OCI-LY1 (cell line): ENCODE data around the gene DEFB113.

Experiments used
- H2AFZ ChIP-seq: fragments of 200-600 bp; sonication (generic), shearing (Covaris generic); 2 replicates; pipeline ENCODE4 v1.6.0; 2014; ENCODE audit warnings: antibody characterized with exemption, mild to moderate bottlenecking, low read length
- H3F3A ChIP-seq: fragments of 200-600 bp; sonication (generic), shearing (Covaris generic); 2 replicates; pipeline ENCODE4 v1.6.0; 2014; ENCODE audit warnings: mild to moderate bottlenecking, antibody characterized with exemption, low read length, moderate library complexity; ENCODE audit not compliant: insufficient read depth
- H3K27ac ChIP-seq: fragments of 200-600 bp; sonication (generic); 2 replicates; pipeline ENCODE4 v1.5.1; 2014; ENCODE audit warnings: low read length, mixed run types, mild to moderate bottlenecking, low read depth; ENCODE audit not compliant: poor library complexity, severe bottlenecking
- H3K27me3 ChIP-seq: fragments of 200-600 bp; sonication (generic); 2 replicates; pipeline ENCODE4 v1.6.0; 2014; ENCODE audit warnings: antibody characterized with exemption, mild to moderate bottlenecking, low read length, moderate library complexity; ENCODE audit not compliant: insufficient read depth
- H3K36me3 ChIP-seq: fragments of 200-600 bp; sonication (generic); 2 replicates; pipeline ENCODE4 v1.6.1; 2014; ENCODE audit warnings: mild to moderate bottlenecking, antibody characterized with exemption, low read length, moderate library complexity, mixed read lengths; ENCODE audit not compliant: insufficient read depth
- H3K4me1 ChIP-seq: fragments of 200-600 bp; sonication (generic); 2 replicates; pipeline ENCODE4 v1.5.1; 2014; ENCODE audit warnings: mild to moderate bottlenecking, low read length, moderate library complexity; ENCODE audit not compliant: insufficient read depth, severe bottlenecking
- H3K4me2 ChIP-seq: fragments of 200-600 bp; sonication (generic), shearing (Covaris generic); 2 replicates; pipeline ENCODE4 v1.6.1; 2014; ENCODE audit warnings: low read length
- H3K4me3 ChIP-seq: fragments of 200-600 bp; sonication (generic); 2 replicates; pipeline ENCODE4 v1.5.1; 2014; ENCODE audit warnings: low read length, low read depth, mild to moderate bottlenecking, mixed read lengths; ENCODE audit not compliant: poor library complexity, severe bottlenecking
- H3K79me2 ChIP-seq: fragments of 200-600 bp; shearing (Covaris generic); 2 replicates; pipeline ENCODE4 v1.6.1; 2016; ENCODE audit warnings: mixed run types, low read length, mixed read lengths; ENCODE audit not compliant: insufficient read depth
- H3K9ac ChIP-seq: fragments of 200-600 bp; sonication (generic), shearing (Covaris generic); 2 replicates; pipeline ENCODE4 v1.6.1; 2014; ENCODE audit warnings: mild to moderate bottlenecking, low read length, mixed read lengths
- H3K9me2 ChIP-seq: fragments of 200-600 bp; sonication (generic), shearing (Covaris generic); 2 replicates; pipeline ENCODE4 v1.6.1; 2014; ENCODE audit warnings: low read depth, mild to moderate bottlenecking, low read length, mixed read lengths
- H3K9me3 ChIP-seq: fragments of 200-600 bp; shearing (Covaris generic); 2 replicates; pipeline ENCODE4 v1.6.1; 2014; ENCODE audit warnings: low read length, mixed read lengths
- H4K20me1 ChIP-seq: fragments of 200-600 bp; sonication (generic), shearing (Covaris generic); 2 replicates; pipeline ENCODE4 v1.6.0; 2016; ENCODE audit warnings: mild to moderate bottlenecking, low read length; ENCODE audit not compliant: insufficient read depth
- EZH2 ChIP-seq: fragments of 200-600 bp; sonication (generic), shearing (Covaris generic); IDR thresholded peaks from 2 replicates; pipeline ENCODE4 v1.8.0; 2017; ENCODE audit warnings: borderline replicate concordance, mixed run types, mild to moderate bottlenecking, antibody characterized with exemption, low read length, moderate library complexity, mixed read lengths
- TF ChIP-seq, protein P1 (sequence below): fragments of 200-600 bp; sonication (generic), shearing (Covaris generic); IDR thresholded peaks from 2 replicates; pipeline ENCODE4 v1.5.1; 2017; ENCODE audit warnings: mild to moderate bottlenecking, antibody characterized with exemption, low read length, moderate library complexity, mixed read lengths

The DEFB113 gene

DNA sequence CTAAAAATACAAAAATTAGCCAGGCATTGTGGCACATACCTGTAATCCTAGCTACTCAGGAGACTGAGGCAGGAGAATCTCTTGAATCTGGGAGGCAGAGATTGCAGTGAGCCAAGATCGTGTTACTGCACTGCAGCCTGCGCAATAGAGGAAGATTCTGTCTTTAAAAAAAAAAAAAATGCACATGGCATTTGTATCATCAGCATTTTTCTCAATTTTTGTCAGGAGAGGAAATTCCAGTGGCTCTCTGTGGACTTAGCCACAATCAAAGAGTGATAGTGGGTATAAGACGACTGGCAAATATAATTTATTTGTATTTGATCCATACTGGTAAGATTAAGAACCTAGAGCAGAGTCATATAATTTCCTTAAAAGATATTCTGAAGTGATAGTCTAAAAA, 34.0 kb downstream of the DEFB113 start:
- TF ChIP-seq EZH2, result no peak
- TF ChIP-seq, protein P1, sequence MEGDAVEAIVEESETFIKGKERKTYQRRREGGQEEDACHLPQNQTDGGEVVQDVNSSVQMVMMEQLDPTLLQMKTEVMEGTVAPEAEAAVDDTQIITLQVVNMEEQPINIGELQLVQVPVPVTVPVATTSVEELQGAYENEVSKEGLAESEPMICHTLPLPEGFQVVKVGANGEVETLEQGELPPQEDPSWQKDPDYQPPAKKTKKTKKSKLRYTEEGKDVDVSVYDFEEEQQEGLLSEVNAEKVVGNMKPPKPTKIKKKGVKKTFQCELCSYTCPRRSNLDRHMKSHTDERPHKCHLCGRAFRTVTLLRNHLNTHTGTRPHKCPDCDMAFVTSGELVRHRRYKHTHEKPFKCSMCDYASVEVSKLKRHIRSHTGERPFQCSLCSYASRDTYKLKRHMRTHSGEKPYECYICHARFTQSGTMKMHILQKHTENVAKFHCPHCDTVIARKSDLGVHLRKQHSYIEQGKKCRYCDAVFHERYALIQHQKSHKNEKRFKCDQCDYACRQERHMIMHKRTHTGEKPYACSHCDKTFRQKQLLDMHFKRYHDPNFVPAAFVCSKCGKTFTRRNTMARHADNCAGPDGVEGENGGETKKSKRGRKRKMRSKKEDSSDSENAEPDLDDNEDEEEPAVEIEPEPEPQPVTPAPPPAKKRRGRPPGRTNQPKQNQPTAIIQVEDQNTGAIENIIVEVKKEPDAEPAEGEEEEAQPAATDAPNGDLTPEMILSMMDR, result no peak
- H3K4me1 ChIP-seq, result no peaks in the 10 kb centered on the region
- H3K9me2 ChIP-seq, result no peaks in the 10 kb centered on the region
- no peaks in the 10 kb centered on the region for H4K20me1 ChIP-seq
- no peaks in the 10 kb centered on the region for H3K9me3 ChIP-seq
- no peak overlapping the region for H3K27ac ChIP-seq
- H3K4me3 ChIP-seq, result no peak overlapping the region
- H3F3A ChIP-seq, result no peaks in the 10 kb centered on the region
- H3K36me3 ChIP-seq, result no peaks in the 10 kb centered on the region
- H2AFZ ChIP-seq, result no peak overlapping the region
- H3K79me2 ChIP-seq, result no peaks in the 10 kb centered on the region
- no peaks in the 10 kb centered on the region for H3K27me3 ChIP-seq
- H3K9ac ChIP-seq, result no peak overlapping the region
- no peak overlapping the region for H3K4me2 ChIP-seq

DNA sequence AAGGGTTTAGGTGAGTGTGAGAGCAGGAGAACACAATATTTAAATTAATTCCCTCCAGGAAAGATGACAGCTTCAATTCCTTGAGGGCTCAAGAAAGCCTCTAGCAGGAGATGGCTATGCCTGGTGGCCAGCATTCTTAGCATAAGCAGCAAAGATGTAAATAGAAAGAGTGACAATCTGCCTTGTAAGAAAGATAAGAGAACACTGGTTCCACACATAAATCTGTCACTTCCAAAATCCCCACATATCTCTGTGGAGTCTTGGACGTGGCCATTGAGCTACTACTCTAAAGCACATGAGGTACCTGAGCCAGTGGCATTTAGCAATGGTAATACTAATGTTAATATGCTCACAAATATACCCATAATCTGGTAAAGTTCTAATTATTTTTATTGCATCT, 34.7 kb downstream of the DEFB113 start:
- no peak overlapping the region for H3K27ac ChIP-seq
- H3K4me2 ChIP-seq, result no peak overlapping the region
- H3K9me2 ChIP-seq, result no peaks in the 10 kb centered on the region
- TF ChIP-seq EZH2, result no peak
- TF ChIP-seq, protein P1, result no peak
- H3K79me2 ChIP-seq, result no peaks in the 10 kb centered on the region
- no peak overlapping the region for H3K9ac ChIP-seq
- H3K9me3 ChIP-seq, result no peaks in the 10 kb centered on the region
- H3K36me3 ChIP-seq, result no peaks in the 10 kb centered on the region
- H3K4me1 ChIP-seq, result no peaks in the 10 kb centered on the region
- no peak overlapping the region for H3K4me3 ChIP-seq
- no peaks in the 10 kb centered on the region for H4K20me1 ChIP-seq
- no peak overlapping the region for H2AFZ ChIP-seq
- H3F3A ChIP-seq, result no peaks in the 10 kb centered on the region
- H3K27me3 ChIP-seq, result no peaks in the 10 kb centered on the region

DNA sequence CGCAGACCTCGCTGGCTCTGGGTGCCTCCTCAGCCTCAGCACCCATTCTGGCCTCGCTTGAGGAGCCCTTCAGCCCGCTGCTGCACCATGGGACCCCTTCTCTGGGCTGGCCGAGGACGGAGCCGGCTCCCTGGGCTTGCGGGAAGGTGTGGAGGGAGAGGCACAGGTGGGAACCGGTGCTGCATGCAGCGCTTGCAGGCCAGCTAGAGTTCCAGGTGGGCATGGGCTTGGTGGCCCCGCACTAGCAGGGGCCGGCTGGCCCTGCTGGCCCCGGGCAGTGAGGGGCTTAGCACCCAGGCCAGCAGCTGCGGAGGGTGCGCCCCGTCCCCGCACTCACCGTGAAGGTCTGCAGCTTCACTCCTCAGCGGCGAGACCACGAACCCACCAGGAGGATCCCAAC, 35.9 kb downstream of the DEFB113 start:
- no peaks in the 10 kb centered on the region for H3K27me3 ChIP-seq
- no peak overlapping the region for H3K9ac ChIP-seq
- no peaks in the 10 kb centered on the region for H4K20me1 ChIP-seq
- no peaks in the 10 kb centered on the region for H3K4me1 ChIP-seq
- no peak overlapping the region for H3K4me2 ChIP-seq
- H3K27ac ChIP-seq, result no peak overlapping the region
- TF ChIP-seq, protein P1, result no peak
- no peak for TF ChIP-seq EZH2
- H3K79me2 ChIP-seq, result no peaks in the 10 kb centered on the region
- H3K9me2 ChIP-seq, result no peaks in the 10 kb centered on the region
- no peaks in the 10 kb centered on the region for H3F3A ChIP-seq
- no peaks in the 10 kb centered on the region for H3K9me3 ChIP-seq
- H3K36me3 ChIP-seq, result no peaks in the 10 kb centered on the region
- no peak overlapping the region for H2AFZ ChIP-seq
- H3K4me3 ChIP-seq, result no peak overlapping the region
